ENCODE measurements around the gene TMEM143. TPM values are rescaled to one million over a fixed set of nuclear protein-coding genes. Genes with fewer than 3 reads are reported as not detected.

Gene TMEM143
- total RNA-seq, 2 experiments from 2014 or later, result 15.5 to 16.6 TPM

GRCh38 chr19:48353677-48354076 lies 10.1 kb downstream of the TMEM143 start:
- no peak overlapping the region for H3K4me3 Mint-ChIP-seq
- no peaks in the 10 kb centered on the region for H3K27me3 Mint-ChIP-seq

GRCh38 chr19:48351341-48351752 lies 12.4 kb downstream of the TMEM143 start:
- Mint-ChIP-seq H3K36me3 (peaks cover 5% of the 10 kb centered on the region), H3K4me1 (peaks cover 5% of the 10 kb centered on the region), H3K4me3 (no peak overlapping the region), H3K27me3 (no peaks in the 10 kb centered on the region), H3K9me3 (no peaks in the 10 kb centered on the region), H3K27ac (no peak overlapping the region)
- DNase-seq, result peak; percentile 76

More at GRCh38 chr19:48353677-48354076, 10.1 kb downstream of the TMEM143 start:
- H3K4me1 Mint-ChIP-seq, result peaks cover 7% of the 10 kb centered on the region
- H3K36me3 Mint-ChIP-seq, result peaks cover 3% of the 10 kb centered on the region
- no peak for DNase-seq
- no peak overlapping the region for H3K27ac Mint-ChIP-seq
- H3K9me3 Mint-ChIP-seq, result no peaks in the 10 kb centered on the region

- H3K27me3 Mint-ChIP-seq, result no peaks in the 10 kb centered on the region
- no peak for DNase-seq
- peaks cover 5% of the 10 kb centered on the region for H3K36me3 Mint-ChIP-seq
- H3K4me3 Mint-ChIP-seq, result no peak overlapping the region
- H3K27ac Mint-ChIP-seq, result no peak overlapping the region
- H3K4me1 Mint-ChIP-seq, result peaks cover 5% of the 10 kb centered on the region
- H3K9me3 Mint-ChIP-seq, result no peaks in the 10 kb centered on the region
These were observed 12.9 kb downstream of the TMEM143 start for GRCh38 chr19:48350856-48351255.

- H3K4me1 Mint-ChIP-seq, result peaks cover 5% of the 10 kb centered on the region
- H3K27ac Mint-ChIP-seq, result no peak overlapping the region
- DNase-seq, result no peak
- H3K27me3 Mint-ChIP-seq, result no peaks in the 10 kb centered on the region
- no peaks in the 10 kb centered on the region for H3K9me3 Mint-ChIP-seq
- H3K4me3 Mint-ChIP-seq, result no peak overlapping the region
- peaks cover 5% of the 10 kb centered on the region for H3K36me3 Mint-ChIP-seq
These were observed 15.0 kb downstream of the TMEM143 start for GRCh38 chr19:48348737-48349136.

- Mint-ChIP-seq H3K4me3 (no peak overlapping the region), H3K9me3 (no peaks in the 10 kb centered on the region), H3K4me1 (peaks cover 5% of the 10 kb centered on the region), H3K27me3 (no peaks in the 10 kb centered on the region), H3K27ac (no peak overlapping the region), H3K36me3 (peaks cover 5% of the 10 kb centered on the region)
- DNase-seq, result no peak
These were observed 15.7 kb downstream of the TMEM143 start for GRCh38 chr19:48348045-48348444.

- peaks cover 2% of the 10 kb centered on the region for H3K4me1 Mint-ChIP-seq
- H3K9me3 Mint-ChIP-seq, result no peaks in the 10 kb centered on the region
- no peaks in the 10 kb centered on the region for H3K27me3 Mint-ChIP-seq
- peaks cover 4% of the 10 kb centered on the region for H3K36me3 Mint-ChIP-seq
- H3K27ac Mint-ChIP-seq, result no peak overlapping the region
- H3K4me3 Mint-ChIP-seq, result no peak overlapping the region
- no peak for DNase-seq
These were observed 17.5 kb downstream of the TMEM143 start for GRCh38 chr19:48346191-48346590.

GRCh38 chr19:48344892-48345291 lies 18.8 kb downstream of the TMEM143 start:
- H3K27ac Mint-ChIP-seq, result no peak overlapping the region
- H3K9me3 Mint-ChIP-seq, result no peaks in the 10 kb centered on the region
- peaks cover 2% of the 10 kb centered on the region for H3K36me3 Mint-ChIP-seq
- no peaks in the 10 kb centered on the region for H3K27me3 Mint-ChIP-seq
- no peak overlapping the region for H3K4me3 Mint-ChIP-seq
- DNase-seq, result no peak
- no peaks in the 10 kb centered on the region for H3K4me1 Mint-ChIP-seq

GRCh38 chr19:48342841-48343540 lies 20.7 kb downstream of the TMEM143 start:
- Mint-ChIP-seq H3K27ac (no peak overlapping the region), H3K4me1 (no peaks in the 10 kb centered on the region), H3K36me3 (no peaks in the 10 kb centered on the region), H3K4me3 (no peak overlapping the region), H3K9me3 (no peaks in the 10 kb centered on the region), H3K27me3 (no peaks in the 10 kb centered on the region)
- DNase-seq, result no peak

- Mint-ChIP-seq H3K36me3 (no peaks in the 10 kb centered on the region), H3K27me3 (no peaks in the 10 kb centered on the region), H3K4me3 (no peak overlapping the region), H3K27ac (no peak overlapping the region), H3K9me3 (no peaks in the 10 kb centered on the region), H3K4me1 (no peaks in the 10 kb centered on the region)
- DNase-seq, result no peak
These were observed 21.4 kb downstream of the TMEM143 start for GRCh38 chr19:48342414-48342738.

- Mint-ChIP-seq H3K4me3 (no peak overlapping the region), H3K27me3 (no peaks in the 10 kb centered on the region), H3K27ac (no peak overlapping the region), H3K9me3 (no peaks in the 10 kb centered on the region), H3K4me1 (no peaks in the 10 kb centered on the region), H3K36me3 (no peaks in the 10 kb centered on the region)
- DNase-seq, result no peak
These were observed 22.0 kb downstream of the TMEM143 start for GRCh38 chr19:48341515-48342413.

GRCh38 chr19:48340995-48341394 lies 22.7 kb downstream of the TMEM143 start:
- Mint-ChIP-seq H3K27ac (no peak overlapping the region), H3K27me3 (no peaks in the 10 kb centered on the region)

GRCh38 chr19:48338802-48339503 lies 24.8 kb downstream of the TMEM143 start:
- H3K27ac Mint-ChIP-seq, result no peak overlapping the region
- H3K27me3 Mint-ChIP-seq, result no peaks in the 10 kb centered on the region
- no peak overlapping the region for H3K4me3 Mint-ChIP-seq
- no peak for DNase-seq
- H3K4me1 Mint-ChIP-seq, result peaks cover 6% of the 10 kb centered on the region
- H3K9me3 Mint-ChIP-seq, result no peaks in the 10 kb centered on the region
- H3K36me3 Mint-ChIP-seq, result no peaks in the 10 kb centered on the region

More at GRCh38 chr19:48340995-48341394, 22.7 kb downstream of the TMEM143 start:
- Mint-ChIP-seq H3K4me3 (no peak overlapping the region), H3K4me1 (no peaks in the 10 kb centered on the region), H3K36me3 (no peaks in the 10 kb centered on the region), H3K9me3 (no peaks in the 10 kb centered on the region)
- DNase-seq, result no peak

- no peaks in the 10 kb centered on the region for H3K9me3 Mint-ChIP-seq
- no peak for DNase-seq
- H3K27ac Mint-ChIP-seq, result no peak overlapping the region
- H3K27me3 Mint-ChIP-seq, result no peaks in the 10 kb centered on the region
- peaks cover 9% of the 10 kb centered on the region for H3K4me1 Mint-ChIP-seq
- H3K4me3 Mint-ChIP-seq, result no peak overlapping the region
- H3K36me3 Mint-ChIP-seq, result no peaks in the 10 kb centered on the region
These were observed 25.4 kb downstream of the TMEM143 start for GRCh38 chr19:48338253-48338755.

GRCh38 chr19:48333467-48334384 lies 30.0 kb downstream of the TMEM143 start:
- no peaks in the 10 kb centered on the region for H3K27me3 Mint-ChIP-seq
- H3K27ac Mint-ChIP-seq, result peak overlapping the region; percentile 90
- H3K36me3 Mint-ChIP-seq, result peaks cover 19% of the 10 kb centered on the region
- no peaks in the 10 kb centered on the region for H3K9me3 Mint-ChIP-seq
- H3K4me1 Mint-ChIP-seq, result peaks cover 46% of the 10 kb centered on the region
- H3K4me3 Mint-ChIP-seq, result peak overlapping the region; percentile 81
- DNase-seq, result peak; percentile 95

All from activated naive CD8-positive, alpha-beta T cell treated with anti-CD3 and anti-CD28 coated beads for 36 hours (primary cell).